Hematopoietic multipotent progenitor cell treated with erythropoietin and hydrocortisone succinate and interleukin-3 and kit ligand, for 6 days (in vitro differentiated cells): ENCODE measurements around the gene PRKCA.
"Not testable (repeated sequence)": the region's sequence is repeated elsewhere in the genome, so short reads cannot be mapped to it uniquely, and the experiment has no call there.

Source experiments
- DNase-seq: peaks from one replicate; pipeline ENCODE4 v3.0.0-alpha.2; 2015

PRKCA gene

GRCh38 chr17:66469890-66470289 is 167.5 kb downstream of the PRKCA start:
- no peak for DNase-seq

- DNase-seq = no peak
Measured at GRCh38 chr17:66472123-66472522, 169.7 kb downstream of the PRKCA start.

- DNase-seq = no peak
Measured at GRCh38 chr17:66474258-66474657, 171.8 kb downstream of the PRKCA start.

- no peak for DNase-seq
Measured at GRCh38 chr17:66474806-66475497, 172.5 kb downstream of the PRKCA start.

- no peak for DNase-seq
Measured at GRCh38 chr17:66476014-66476413, 173.6 kb downstream of the PRKCA start.

- DNase-seq = no peak
Measured at GRCh38 chr17:66477615-66478283, 175.3 kb downstream of the PRKCA start.

- DNase-seq = not testable (repeated sequence)
Measured at GRCh38 chr17:66479230-66479889, 176.9 kb downstream of the PRKCA start.

- no peak for DNase-seq
Measured at GRCh38 chr17:66480243-66480642, 177.8 kb downstream of the PRKCA start.

- DNase-seq = no peak
Measured at GRCh38 chr17:66480802-66481201, 178.4 kb downstream of the PRKCA start.

- no peak for DNase-seq
Measured at GRCh38 chr17:66481271-66481670, 178.9 kb downstream of the PRKCA start.

- DNase-seq = no peak
Measured at GRCh38 chr17:66483906-66484305, 181.5 kb downstream of the PRKCA start.

- DNase-seq = no peak
Measured at GRCh38 chr17:66485309-66485947, 183.0 kb downstream of the PRKCA start.

- no peak for DNase-seq
Measured at GRCh38 chr17:66487121-66487520, 184.7 kb downstream of the PRKCA start.

GRCh38 chr17:66487981-66488468 is 185.6 kb downstream of the PRKCA start:
- DNase-seq = no peak

- no peak for DNase-seq
Measured at GRCh38 chr17:66488864-66489263, 186.5 kb downstream of the PRKCA start.

GRCh38 chr17:66489576-66489975 is 187.2 kb downstream of the PRKCA start:
- not testable (repeated sequence) for DNase-seq

GRCh38 chr17:66491213-66491612 is 188.8 kb downstream of the PRKCA start:
- DNase-seq = no peak

- no peak for DNase-seq
Measured at GRCh38 chr17:66491665-66492064, 189.3 kb downstream of the PRKCA start.

- DNase-seq = no peak
Measured at GRCh38 chr17:66492080-66492479, 189.7 kb downstream of the PRKCA start.

- no peak for DNase-seq
Measured at GRCh38 chr17:66492561-66493005, 190.2 kb downstream of the PRKCA start.

- DNase-seq = no peak
Measured at GRCh38 chr17:66493283-66494019, 191.0 kb downstream of the PRKCA start.

GRCh38 chr17:66494023-66494803 is 191.8 kb downstream of the PRKCA start:
- peak; percentile 32 for DNase-seq
